Activated gamma-delta T cell treated with anti-CD3 and anti-CD28 coated beads, Interleukin-2, amount 50 U/mL, for 16 hours (primary cell): ENCODE results near the gene DCXR.

Source experiments
- DNase-seq: peaks from one replicate; pipeline ENCODE4 v3.0.0-alpha.2; 2020; ENCODE audit warnings: low read depth

Gene DCXR

DNA sequence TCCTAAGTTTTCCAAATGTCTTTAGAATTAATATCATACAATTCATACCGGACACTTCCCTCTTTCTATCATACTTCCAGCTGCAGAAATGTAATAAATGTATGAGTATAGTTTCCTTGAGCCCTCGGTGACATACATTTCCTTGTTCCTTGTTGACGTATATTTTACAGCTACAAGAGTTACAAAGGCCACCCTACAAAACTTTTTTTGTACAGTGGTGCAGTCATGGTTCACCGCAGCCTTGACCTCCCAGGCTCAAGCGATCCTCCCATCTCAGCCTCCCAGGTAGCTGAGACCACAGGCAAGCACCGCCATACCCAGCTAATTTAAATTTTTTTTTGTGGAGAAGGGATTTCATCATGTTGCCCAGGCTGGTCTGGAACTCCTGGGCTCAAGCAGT is 35.3 kb upstream of the DCXR start:
- DNase-seq: no peak

GRCh38 chr17:82070611-82071010 is 33.1 kb upstream of the DCXR start:
- no peak for DNase-seq

GRCh38 chr17:82065638-82066303 is 28.3 kb upstream of the DCXR start, which contains the start of gene DUS1L:
Gene DUS1L (minus strand): TSS chr17:82065804. CDS start chr17:82065059, 745 bp downstream.
- peak; percentile 50 for DNase-seq

DNA sequence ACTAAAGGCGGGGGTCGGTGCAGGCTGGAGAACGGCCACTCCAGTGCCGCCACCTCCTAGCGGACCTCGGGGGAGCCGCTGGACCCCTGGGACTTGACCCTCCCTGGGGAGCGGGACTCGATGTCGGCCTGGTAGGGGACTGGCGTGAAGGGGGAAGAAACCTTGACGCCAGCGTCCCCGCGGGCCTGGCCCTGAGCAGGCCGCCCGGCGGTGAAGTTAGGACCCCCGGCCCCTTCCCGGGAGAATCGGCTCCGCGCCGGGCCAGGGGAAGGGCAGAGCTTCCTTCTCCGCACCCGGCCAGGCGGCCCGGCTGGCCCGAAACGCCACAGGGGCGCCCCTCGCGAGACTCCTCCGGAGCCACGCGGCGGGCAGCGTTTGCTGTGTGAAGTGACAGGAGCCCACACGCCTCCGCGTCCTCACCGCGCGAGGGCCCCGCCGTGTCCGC is 27.7 kb upstream of the DCXR start:
- DNase-seq: no peak

- no peak for DNase-seq
These were observed 27.1 kb upstream of the DCXR start for GRCh38 chr17:82064433-82065192.

DNA sequence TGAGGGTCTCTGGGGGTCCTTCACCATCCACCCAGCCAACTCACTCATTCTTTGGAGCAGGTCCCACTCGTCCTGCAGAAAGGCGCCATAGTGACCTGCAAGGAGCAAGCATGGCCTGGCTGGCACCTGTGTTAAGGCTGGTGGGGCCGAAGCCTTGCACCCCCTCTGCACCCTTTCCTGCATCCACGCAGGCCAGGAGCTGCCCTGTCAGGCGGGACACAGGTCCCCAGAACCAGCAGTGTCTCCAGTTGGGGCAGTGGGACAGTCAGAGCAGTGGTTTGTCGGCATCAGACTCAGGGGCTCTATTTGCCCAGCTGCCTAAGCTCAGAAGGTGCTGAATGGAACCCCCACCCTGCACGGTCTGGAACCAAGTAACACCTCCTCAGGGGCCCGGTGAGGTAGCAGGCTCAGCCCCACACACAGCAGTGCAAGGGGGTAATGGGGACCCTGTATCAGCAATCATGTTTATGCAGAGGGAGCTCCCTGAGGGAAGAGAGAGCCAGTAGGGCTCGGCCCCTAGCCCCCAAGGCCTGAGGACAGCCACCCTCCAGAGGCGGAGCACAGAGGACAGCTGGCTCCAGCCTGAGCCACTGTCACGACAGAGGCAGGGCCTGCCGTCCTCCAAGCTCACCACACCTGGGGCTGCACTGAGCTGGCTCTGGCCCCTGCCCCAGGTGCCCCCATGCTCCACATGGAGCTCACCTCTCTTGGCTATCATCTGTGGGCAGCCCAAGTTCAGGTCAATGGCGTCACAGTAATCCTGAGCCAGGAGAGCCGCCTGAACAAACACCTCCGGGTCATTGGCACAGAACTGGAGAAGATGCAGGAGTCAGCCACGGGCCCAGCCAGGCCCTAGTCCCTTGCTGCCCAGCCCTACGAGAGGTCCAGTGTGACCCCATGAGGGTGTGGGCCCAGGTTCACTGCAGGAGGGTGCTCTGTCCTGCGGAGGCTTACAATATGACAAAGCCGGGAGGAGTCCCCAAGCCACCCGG is 26.2 kb upstream of the DCXR start:
- no peak for DNase-seq

GRCh38 chr17:82062984-82063368 is 25.5 kb upstream of the DCXR start:
- no peak for DNase-seq

DNA sequence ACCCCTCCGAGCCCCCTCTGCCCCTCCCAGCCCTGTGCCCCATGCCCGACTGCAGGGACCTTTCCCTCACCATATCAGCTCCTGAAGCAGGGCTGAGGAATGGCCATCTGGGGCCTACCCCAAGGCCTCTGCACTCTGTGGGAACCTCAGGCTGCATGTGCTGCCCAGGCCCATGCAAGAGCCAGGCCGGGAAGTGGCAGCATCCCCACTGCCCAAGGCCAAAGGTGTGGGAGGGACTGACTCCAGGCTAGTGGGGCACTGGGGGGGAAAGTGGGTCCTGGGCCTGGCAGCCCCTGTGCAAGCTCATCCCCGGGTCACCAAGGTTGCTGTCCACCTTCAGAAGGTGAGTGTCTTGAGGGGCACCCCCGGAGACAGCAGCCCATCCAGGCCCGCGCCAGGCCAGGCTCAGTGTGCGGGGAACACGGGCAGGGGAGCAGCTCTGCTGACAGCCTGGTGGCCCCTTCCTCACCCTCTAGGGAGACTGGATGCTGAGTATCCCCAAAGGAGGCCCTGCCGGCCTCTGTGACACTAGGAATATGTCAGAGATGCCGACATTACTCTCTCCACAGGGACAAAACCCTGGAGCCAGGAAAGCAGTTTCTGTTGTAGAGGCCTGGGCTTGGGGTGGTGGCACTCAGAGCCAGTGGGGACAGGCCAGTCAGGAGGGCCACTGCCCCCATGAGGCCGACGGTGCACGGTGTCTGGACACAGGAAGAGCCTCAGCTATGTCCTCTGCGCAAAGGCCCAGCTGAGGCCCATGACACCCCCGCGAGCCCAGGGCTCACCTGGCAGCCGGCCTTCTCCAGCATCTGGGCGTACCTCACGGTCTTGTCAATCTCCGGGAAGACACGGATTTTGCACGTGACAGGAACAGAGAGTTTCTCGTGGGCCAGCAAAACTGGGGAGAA is 24.8 kb upstream of the DCXR start:
- DNase-seq: no peak

- no peak for DNase-seq
These were observed 23.8 kb upstream of the DCXR start for GRCh38 chr17:82061047-82061925.

GRCh38 chr17:82060614-82061013 is 23.1 kb upstream of the DCXR start:
- no peak for DNase-seq

GRCh38 chr17:82060001-82060380 is 22.5 kb upstream of the DCXR start:
- DNase-seq: no peak

DNA sequence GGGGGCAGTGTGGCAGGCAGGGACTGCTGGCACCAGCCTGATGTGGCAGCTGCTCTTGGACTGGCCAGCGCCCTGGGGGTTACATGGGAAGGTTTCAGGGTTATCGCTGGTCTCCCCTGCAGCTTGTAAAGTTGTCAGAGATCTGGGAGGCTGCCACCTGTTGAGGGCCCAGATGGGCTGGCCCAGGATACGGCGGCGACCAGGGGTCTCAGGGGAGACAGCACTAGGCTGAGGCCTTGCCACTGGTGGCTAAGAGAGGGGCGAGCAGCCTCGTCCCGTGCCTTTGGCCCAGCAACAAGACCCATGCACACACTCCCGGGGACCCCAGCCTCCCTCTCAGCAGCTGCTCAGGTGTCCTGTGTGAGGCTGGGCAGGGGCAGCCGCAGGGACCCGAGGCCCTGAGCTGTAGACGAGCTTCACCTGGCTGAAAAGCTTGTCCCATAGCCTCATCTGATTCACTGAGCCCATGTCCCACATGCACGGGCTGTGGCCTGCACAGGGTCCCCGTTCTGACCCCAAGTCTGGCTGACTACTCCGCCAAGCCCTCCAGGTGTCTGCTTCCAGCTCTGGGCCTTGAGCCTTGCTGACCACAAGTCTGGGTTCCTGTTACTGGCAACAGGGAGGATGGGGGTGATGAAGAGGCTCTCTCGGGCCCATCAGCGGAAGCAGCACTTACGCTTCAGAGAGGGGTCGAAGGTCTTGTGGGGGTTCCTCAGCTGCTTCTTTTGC is 21.9 kb upstream of the DCXR start:
- no peak for DNase-seq

GRCh38 chr17:82058855-82059249 is 21.4 kb upstream of the DCXR start:
- no peak for DNase-seq

GRCh38 chr17:82058230-82058854 is 20.8 kb upstream of the DCXR start:
- DNase-seq: no peak

DNA sequence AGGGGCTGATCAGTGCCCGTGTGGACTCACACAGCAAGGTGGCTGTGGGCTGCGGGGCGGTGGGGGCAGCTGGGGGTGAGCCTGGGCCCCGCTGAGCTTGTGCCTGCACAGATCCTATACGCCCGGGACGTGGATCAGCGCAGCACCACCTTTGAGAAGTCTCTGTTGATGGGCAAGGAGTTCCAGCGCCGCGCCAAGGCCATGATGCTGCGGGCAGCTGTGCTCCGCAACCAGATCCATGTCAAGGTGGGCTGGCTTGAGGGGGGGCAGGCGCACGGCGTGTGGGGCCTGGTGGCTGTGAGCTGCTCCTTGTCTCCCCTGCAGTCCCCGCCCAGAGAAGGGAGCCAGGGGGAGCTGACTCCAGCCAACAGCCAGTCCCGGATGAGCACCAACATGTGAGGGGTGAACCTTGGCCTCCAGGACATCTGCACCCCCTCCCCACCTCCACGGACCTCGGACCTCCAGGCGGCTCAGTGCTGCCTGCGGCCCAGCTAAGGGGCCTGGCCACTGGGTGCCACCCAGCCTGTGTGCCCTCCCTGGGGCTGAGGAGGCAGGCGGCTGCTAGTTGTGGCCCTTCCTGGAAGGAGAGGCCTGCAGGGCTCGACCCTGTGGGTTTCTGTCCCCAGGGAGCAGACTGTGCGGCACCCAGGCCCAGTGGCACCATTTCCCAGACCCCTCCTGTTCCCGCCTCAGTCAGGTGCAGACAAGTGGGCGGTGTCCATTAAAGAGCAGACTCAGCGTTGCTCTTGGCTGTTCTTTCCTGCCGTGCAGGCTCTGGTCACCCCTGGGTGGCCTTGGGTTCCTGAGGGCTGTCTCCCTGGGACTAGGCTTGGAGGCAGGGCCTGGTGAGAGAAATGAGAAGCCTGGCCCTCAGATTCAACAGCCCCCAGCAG is 19.5 kb upstream of the DCXR start:
- DNase-seq: no peak

GRCh38 chr17:82055965-82056728 is 18.6 kb upstream of the DCXR start:
- DNase-seq: no peak
